Smooth muscle cell (in vitro differentiated cells): ENCODE data around the gene CCL3. TPM values are rescaled to one million over a fixed set of nuclear protein-coding genes. Genes with fewer than 3 reads are reported as not detected.
"Not testable (repeated sequence)": the region's sequence is repeated elsewhere in the genome, so short reads cannot be mapped to it uniquely, and the experiment has no call there.

Source experiments
- DNase-seq: peaks from one replicate; lab custom pipeline; 2025; ENCODE audit not compliant: unreplicated experiment; lab: John Stamatoyannopoulos, UW
- H2AFZ ChIP-seq: fragments of 200-600 bp; sonication (generic); 2 replicates; pipeline ENCODE4 v1.6.0; 2016; ENCODE audit warnings: antibody characterized with exemption, low read depth, mild to moderate bottlenecking
- H3F3A ChIP-seq: fragments of 200-600 bp; sonication (generic); 2 replicates; pipeline ENCODE4 v1.6.0; 2017; ENCODE audit warnings: antibody characterized with exemption, low read depth
- H3K27ac ChIP-seq: fragments of 200-600 bp; sonication (generic); 2 replicates; pipeline ENCODE4 v1.5.1; 2016; ENCODE audit warnings: low read depth, mild to moderate bottlenecking
- H3K27me3 ChIP-seq: fragments of 200-600 bp; sonication (generic); 2 replicates; pipeline ENCODE4 v1.6.1; 2016; ENCODE audit warnings: low read depth, mild to moderate bottlenecking
- H3K36me3 ChIP-seq: fragments of 200-600 bp; sonication (generic); 2 replicates; pipeline ENCODE4 v1.5.1; 2016; ENCODE audit warnings: low read depth
- H3K4me1 ChIP-seq: fragments of 200-600 bp; sonication (generic); 2 replicates; pipeline ENCODE4 v1.5.1; 2016; ENCODE audit warnings: low read depth
- H3K4me2 ChIP-seq: fragments of 200-600 bp; sonication (generic); 2 replicates; pipeline ENCODE4 v1.6.0; 2016; ENCODE audit warnings: mild to moderate bottlenecking
- H3K4me3 ChIP-seq: fragments of 200-600 bp; sonication (generic); 2 replicates; pipeline ENCODE4 v1.5.1; 2016; ENCODE audit warnings: mild to moderate bottlenecking
- H3K79me2 ChIP-seq: fragments of 200-600 bp; sonication (generic); 2 replicates; pipeline ENCODE4 v1.6.0; 2016; ENCODE audit warnings: low read depth, mild to moderate bottlenecking
- H3K9ac ChIP-seq: fragments of 200-600 bp; sonication (generic); 2 replicates; pipeline ENCODE4 v1.6.0; 2016; ENCODE audit warnings: low read depth
- H3K9me3 ChIP-seq: fragments of 200-600 bp; sonication (generic); replicated peaks from 2 replicates; pipeline ENCODE4 v1.5.1; 2016; ENCODE audit warnings: low read depth
- H4K20me1 ChIP-seq: fragments of 200-600 bp; sonication (generic); 2 replicates; pipeline ENCODE4 v1.6.0; 2016; ENCODE audit warnings: low read depth
- CTCF ChIP-seq: fragments of 200-600 bp; sonication (generic); IDR thresholded peaks from 2 replicates; pipeline ENCODE4 v1.5.1; 2017; ENCODE audit warnings: borderline replicate concordance, mild to moderate bottlenecking, antibody characterized with exemption; ENCODE audit not compliant: insufficient read depth, poor library complexity, severe bottlenecking
- WGBS: methylation state at CpG from one replicate; pipeline ENCODE4 v1.1.7; 2016; ENCODE audit warnings: low lambda C conversion rate; 5-methylcytosine and 5-hydroxymethylcytosine counted together
- polyA plus RNA-seq: library from polyadenylated mRNA; unstranded; fragments of >200 nt; fragmentation: Nextera tagmentation; extraction: Ambion mirVana; gene quantifications from 2 replicates; pipeline ENCODE4 v1.2.1, GENCODE V29; 2016
- total RNA-seq: library from RNA; depleted of rRNA; stranded (reverse); fragments of >200 nt; gene quantifications from 2 replicates; pipeline ENCODE4 v1.2.3, GENCODE V29; 2014

The CCL3 gene
- total and polyA plus RNA-seq, 2 experiments from 2014 or later = 0.63 to 1.3 TPM

- no peak for TF ChIP-seq CTCF
- Histone ChIP-seq H3K9me3 (no peaks in the 10 kb centered on the region), H3K9ac (no peak overlapping the region), H3F3A (no peaks in the 10 kb centered on the region), H3K4me2 (no peak overlapping the region), H3K4me3 (no peak overlapping the region), H3K36me3 (no peaks in the 10 kb centered on the region), H3K79me2 (no peaks in the 10 kb centered on the region), H2AFZ (no peak overlapping the region), H3K27ac (no peak overlapping the region), H3K4me1 (no peaks in the 10 kb centered on the region), H4K20me1 (no peaks in the 10 kb centered on the region), H3K27me3 (peaks cover 5% of the 10 kb centered on the region)
- no peak for DNase-seq
- WGBS = 75% methylated on average over 4 of the region's 4 CpGs
Measured at GRCh38 chr17:36092230-36092629, 2.3 kb upstream of the CCL3 start.

- no peaks in the 10 kb centered on the region for H3K79me2 ChIP-seq
- H4K20me1 ChIP-seq = no peaks in the 10 kb centered on the region
- H3F3A ChIP-seq = no peaks in the 10 kb centered on the region
- no peak overlapping the region for H3K27ac ChIP-seq
- no peaks in the 10 kb centered on the region for H3K4me1 ChIP-seq
- H3K4me3 ChIP-seq = no peak overlapping the region
- no peaks in the 10 kb centered on the region for H3K9me3 ChIP-seq
- 86% methylated on average over 4 of the region's 4 CpGs for WGBS
- H2AFZ ChIP-seq = no peak overlapping the region
- peaks cover 5% of the 10 kb centered on the region for H3K27me3 ChIP-seq
- no peak overlapping the region for H3K9ac ChIP-seq
- H3K4me2 ChIP-seq = no peak overlapping the region
- DNase-seq = no peak
- TF ChIP-seq CTCF = no peak
- no peaks in the 10 kb centered on the region for H3K36me3 ChIP-seq
Measured at GRCh38 chr17:36089339-36089865, 541 bp downstream of the CCL3 start.

- H3K79me2 ChIP-seq = no peaks in the 10 kb centered on the region
- H3K27ac ChIP-seq = no peak overlapping the region
- 87% methylated on average over 14 of the region's 14 CpGs for WGBS
- no peaks in the 10 kb centered on the region for H3K36me3 ChIP-seq
- H2AFZ ChIP-seq = no peak overlapping the region
- peaks cover 5% of the 10 kb centered on the region for H3K27me3 ChIP-seq
- no peak overlapping the region for H3K4me2 ChIP-seq
- H3K9me3 ChIP-seq = no peaks in the 10 kb centered on the region
- no peak for TF ChIP-seq CTCF
- no peaks in the 10 kb centered on the region for H4K20me1 ChIP-seq
- no peaks in the 10 kb centered on the region for H3F3A ChIP-seq
- H3K9ac ChIP-seq = no peak overlapping the region
- H3K4me3 ChIP-seq = no peak overlapping the region
- DNase-seq = no peak
- no peaks in the 10 kb centered on the region for H3K4me1 ChIP-seq
Measured at GRCh38 chr17:36088670-36089338, 1.1 kb downstream of the CCL3 start.

GRCh38 chr17:36087897-36088572, 1.9 kb downstream of the CCL3 start:
- not testable (repeated sequence) for DNase-seq, H2AFZ ChIP-seq, H3K4me2 ChIP-seq, H4K20me1 ChIP-seq, H3K27me3 ChIP-seq, H3K4me1 ChIP-seq, H3K79me2 ChIP-seq, H3F3A ChIP-seq, H3K4me3 ChIP-seq, H3K9me3 ChIP-seq, H3K9ac ChIP-seq, H3K36me3 ChIP-seq, H3K27ac ChIP-seq
- WGBS = 91% methylated on average over 10 of the region's 10 CpGs

- not testable (repeated sequence) for H3K79me2 ChIP-seq, H3K4me1 ChIP-seq, H3K4me3 ChIP-seq, H3K4me2 ChIP-seq, H3K9ac ChIP-seq, H4K20me1 ChIP-seq, H3K27ac ChIP-seq, H2AFZ ChIP-seq, H3F3A ChIP-seq, H3K9me3 ChIP-seq, H3K36me3 ChIP-seq, DNase-seq, H3K27me3 ChIP-seq
- WGBS = 100% methylated on average over 1 of the region's 3 CpGs
Measured at GRCh38 chr17:36087471-36087870, 2.5 kb downstream of the CCL3 start.
